DMS153 (cell line): ENCODE measurements around the gene DARS1.

Source experiments
- DNase-seq: peaks from one replicate; lab custom pipeline; 2025; lab: John Stamatoyannopoulos, UW

Gene DARS1

GRCh38 chr2:135985018-135985825 is at the start of gene DARS1:
TSS of gene DARS1 (minus strand) at chr2:135985626. CDS start at chr2:135985468, 158 bp downstream.
- DNase-seq, result peak; percentile 93

- DNase-seq, result no peak
Measured at GRCh38 chr2:136034629-136035028, 49.2 kb upstream of the DARS1 start.

- no peak for DNase-seq
Measured at GRCh38 chr2:136032817-136033535, 47.5 kb upstream of the DARS1 start.

- no peak for DNase-seq
Measured at GRCh38 chr2:136032192-136032591, 46.8 kb upstream of the DARS1 start.

GRCh38 chr2:136031711-136032110 is 46.3 kb upstream of the DARS1 start:
- DNase-seq, result no peak

- no peak for DNase-seq
Measured at GRCh38 chr2:136030406-136030805, 45.0 kb upstream of the DARS1 start.

GRCh38 chr2:136029149-136029548 is 43.7 kb upstream of the DARS1 start:
- DNase-seq, result no peak

GRCh38 chr2:136028001-136028400 is 42.6 kb upstream of the DARS1 start:
- no peak for DNase-seq

- DNase-seq, result no peak
Measured at GRCh38 chr2:136027112-136027511, 41.7 kb upstream of the DARS1 start.

- peak; percentile 85 for DNase-seq
Measured at GRCh38 chr2:136025057-136025973, 39.9 kb upstream of the DARS1 start.

GRCh38 chr2:136024616-136025015 is 39.2 kb upstream of the DARS1 start:
- DNase-seq, result no peak

- DNase-seq, result no peak
Measured at GRCh38 chr2:136024185-136024584, 38.8 kb upstream of the DARS1 start.

- no peak for DNase-seq
Measured at GRCh38 chr2:136023416-136023815, 38.0 kb upstream of the DARS1 start.

- no peak for DNase-seq
Measured at GRCh38 chr2:136022396-136023146, 37.1 kb upstream of the DARS1 start.

GRCh38 chr2:136021976-136022375 is 36.5 kb upstream of the DARS1 start:
- no peak for DNase-seq

- DNase-seq, result no peak
Measured at GRCh38 chr2:136021406-136021805, 36.0 kb upstream of the DARS1 start.

GRCh38 chr2:136020831-136021230 is 35.4 kb upstream of the DARS1 start:
- DNase-seq, result no peak

- DNase-seq, result no peak
Measured at GRCh38 chr2:136019825-136020224, 34.4 kb upstream of the DARS1 start.

- no peak for DNase-seq
Measured at GRCh38 chr2:136019306-136019705, 33.9 kb upstream of the DARS1 start.

- no peak for DNase-seq
Measured at GRCh38 chr2:136017786-136018185, 32.4 kb upstream of the DARS1 start.

GRCh38 chr2:136016836-136017235 is 31.4 kb upstream of the DARS1 start:
- DNase-seq, result no peak

- DNase-seq, result no peak
Measured at GRCh38 chr2:136016427-136016826, 31.0 kb upstream of the DARS1 start.
